A549 (cell line): ENCODE results near the gene ITPRIP. TPM values are rescaled to one million over a fixed set of nuclear protein-coding genes. Genes with fewer than 3 reads are reported as not detected.

ENCODE experiments used
- ATAC-seq, 2 experiments: fragments of 200-7000 bp in 1 of 2; fragments of >200 bp in 1 of 2; cut with Nextera tagmentation in 1 of 2; cut with Tn5 transposase in 1 of 2; 3 replicates each; pipeline versions ENCODE4 v1.8.0 to v1.9.1; 2018 to 2020; ENCODE audit warnings: mild to moderate bottlenecking in 1 of 2, moderate library complexity in 1 of 2
- CTCF ChIA-PET: fragments of 300-600 bp; sonication (Branson Sonifier 250); formaldehyde crosslinking; extraction: SDS; loops from one replicate; lab custom pipeline; 2021; ENCODE audit warnings: antibody characterized with exemption, inconsistent platforms; lab: Yijun Ruan, JAX
- POLR2A ChIA-PET: fragments of 350-600 bp; formaldehyde crosslinking; extraction: SDS; loops from one replicate; lab custom pipeline; 2021; ENCODE audit warnings: antibody characterized with exemption, inconsistent platforms; lab: Yijun Ruan, JAX
- DNase-seq, 2 experiments: peaks; one replicate each; pipeline versions ENCODE4 v3.0.0 to v3.0.0-alpha.2; 2011 to 2016; ENCODE audit warnings: low read depth in 1 of 2, low spot score in 1 of 2
- FAIRE-seq: peaks from 2 replicates; lab custom pipeline; 2011; peaks lifted over from hg19 to GRCh38; lab: Jason Lieb, UNC
- H3K27ac ChIP-seq, 2 experiments: fragments of >200 bp; sonication (Bioruptor Twin); formaldehyde crosslinking; 3 replicates each; pipeline ENCODE4 v1.5.1; 2016 to 2017
- H3K4me1 ChIP-seq: fragments of >200 bp; sonication (Bioruptor Twin); formaldehyde crosslinking; 3 replicates; pipeline ENCODE4 v1.6.1; 2016
- H3K4me2 ChIP-seq: fragments of >200 bp; sonication (Bioruptor Twin); formaldehyde crosslinking; 3 replicates; pipeline ENCODE4 v1.6.1; 2016
- H3K4me3 ChIP-seq: fragments of >200 bp; sonication (Bioruptor Twin); formaldehyde crosslinking; 3 replicates; pipeline ENCODE4 v1.5.1; 2016
- H3K9me3 ChIP-seq: fragments of >200 bp; sonication (Bioruptor Twin); formaldehyde crosslinking; 3 replicates; pipeline ENCODE4 v1.6.1; 2016
- CBX8 ChIP-seq: fragments of 200-600 bp; sonication (generic); IDR thresholded peaks from 2 replicates; pipeline ENCODE4 v1.6.1; 2016
- CEBPB ChIP-seq, 2 experiments: fragments of >200 bp in 1 of 2; sonication (Bioruptor Twin) in 1 of 2; formaldehyde crosslinking in 1 of 2; IDR thresholded peaks; 2 replicates each; pipeline ENCODE4 v1.6.1; 2012 to 2016
- CHD4 ChIP-seq: fragments of 200-600 bp; sonication (generic); IDR thresholded peaks from 2 replicates; pipeline ENCODE4 v1.6.1; 2016; ENCODE audit warnings: antibody characterized with exemption, mild to moderate bottlenecking, borderline replicate concordance
- EHF ChIP-seq: fragments of 250-450 bp; sonication (Bioruptor Pico); IDR thresholded peaks from 2 replicates; pipeline ENCODE4 v1.5.0; 2020; ENCODE audit warnings: mild to moderate bottlenecking
- ESRRA ChIP-seq: fragments of 150-350 bp; IDR thresholded peaks from 2 replicates; pipeline ENCODE4 v1.6.1; 2014; ENCODE audit warnings: mild to moderate bottlenecking, low read length, borderline replicate concordance
- GATA3 ChIP-seq: IDR thresholded peaks from 2 replicates; pipeline ENCODE4 v1.6.1; 2012; ENCODE audit warnings: borderline replicate concordance
- HDAC2 ChIP-seq: fragments of 200-600 bp; sonication (generic); IDR thresholded peaks from 2 replicates; pipeline ENCODE4 v1.6.1; 2016
- HEYL ChIP-seq: fragments of 250-450 bp; sonication (Bioruptor Pico); IDR thresholded peaks from 2 replicates; pipeline ENCODE4 v1.8.0; 2021; ENCODE audit warnings: mild to moderate bottlenecking, moderate library complexity
- HOXA7 ChIP-seq: fragments of 250-450 bp; sonication (Bioruptor Pico); IDR thresholded peaks from 2 replicates; pipeline ENCODE4 v1.5.0; 2020; ENCODE audit warnings: mild to moderate bottlenecking, moderate library complexity
- HOXB5 ChIP-seq: fragments of 250-450 bp; sonication (Bioruptor Pico); IDR thresholded peaks from 2 replicates; pipeline ENCODE4 v1.5.0; 2020; ENCODE audit warnings: mild to moderate bottlenecking, moderate library complexity
- KDM5A ChIP-seq: fragments of 200-600 bp; sonication (generic); IDR thresholded peaks from 2 replicates; pipeline ENCODE4 v1.6.1; 2016; ENCODE audit warnings: antibody characterized with exemption, mild to moderate bottlenecking
- MAFK ChIP-seq: fragments of 450-650 bp; IDR thresholded peaks from 2 replicates; pipeline ENCODE4 v1.6.1; 2014; ENCODE audit not compliant: partially characterized antibody
- MAZ ChIP-seq: fragments of 150-350 bp; IDR thresholded peaks from 2 replicates; pipeline ENCODE4 v1.6.1; 2014; ENCODE audit warnings: antibody characterized with exemption, low read depth, low read length, borderline replicate concordance
- NR3C1 ChIP-seq: fragments of >200 bp; sonication (Bioruptor Twin); formaldehyde crosslinking; IDR thresholded peaks from 3 replicates; pipeline ENCODE4 v1.6.1; 2017
- POLR2AphosphoS2 ChIP-seq: conservative IDR thresholded peaks from 2 replicates; pipeline ENCODE4 v1.6.1; 2012; ENCODE audit warnings: low read length, improper control_type of control experiment, inconsistent platforms
- RNF2 ChIP-seq: fragments of 200-600 bp; sonication (generic); IDR thresholded peaks from 2 replicates; pipeline ENCODE4 v1.6.1; 2016; ENCODE audit warnings: low read depth, mild to moderate bottlenecking, antibody characterized with exemption, moderate library complexity, borderline replicate concordance
- SREBF2 ChIP-seq: fragments of 450-650 bp; IDR thresholded peaks from 2 replicates; pipeline ENCODE4 v1.6.1; 2014; ENCODE audit warnings: mild to moderate bottlenecking, moderate library complexity
- ZFP36 ChIP-seq: fragments of 450-650 bp; IDR thresholded peaks from 2 replicates; pipeline ENCODE4 v1.6.1; 2014; ENCODE audit warnings: borderline replicate concordance; ENCODE audit not compliant: partially characterized antibody
- WGBS: methylation state at CpG from one replicate; pipeline ENCODE4 v1.1.6; 2017; ENCODE audit errors: missing lambda C conversion rate; 5-methylcytosine and 5-hydroxymethylcytosine counted together
- polyA plus RNA-seq, 4 experiments: library from polyadenylated mRNA; depleted of rRNA in 3 of 4; stranded (reverse); fragments of >200 nt; fragmentation: RNase III in 1 of 4; extraction: RNeasy Plus Mini Kit Qiagen cat#74134 plus additional on column Dnase treatment in 1 of 4; gene quantifications; 2 replicates in 3 of 4; 3 replicates in 1 of 4; pipeline ENCODE4 v1.2.3, GENCODE V29; 2011 to 2017
- TF ChIP-seq, protein P1 (sequence below): fragments of >200 bp; sonication (Bioruptor Twin); formaldehyde crosslinking; IDR thresholded peaks from 3 replicates; pipeline ENCODE4 v1.6.1; 2016
- TF ChIP-seq, protein P2 (sequence below): fragments of 250-450 bp; sonication (Bioruptor Pico); IDR thresholded peaks from 2 replicates; pipeline ENCODE4 v1.5.0; 2021; ENCODE audit warnings: mild to moderate bottlenecking, moderate library complexity, borderline replicate concordance
- TF ChIP-seq, protein P3 (sequence below): fragments of 150-350 bp; IDR thresholded peaks from 2 replicates; pipeline ENCODE4 v1.6.1; 2014; ENCODE audit warnings: low read depth, mild to moderate bottlenecking, low read length
- TF ChIP-seq, protein P4 (sequence below): fragments of 450-650 bp; IDR thresholded peaks from 2 replicates; pipeline ENCODE4 v1.6.1; 2014; ENCODE audit warnings: antibody characterized with exemption
- TF ChIP-seq, protein P5 (sequence below): fragments of 250-450 bp; sonication (Bioruptor Pico); IDR thresholded peaks from 2 replicates; pipeline ENCODE4 v1.5.0; 2020; ENCODE audit warnings: low read depth, mild to moderate bottlenecking, moderate library complexity
- TF ChIP-seq, protein P6 (sequence below): fragments of >200 bp; sonication (Bioruptor Twin); formaldehyde crosslinking; IDR thresholded peaks from 3 replicates; pipeline ENCODE4 v1.5.1; 2016
- TF ChIP-seq, protein P7 (sequence below): fragments of 200-600 bp; sonication (generic); IDR thresholded peaks from 2 replicates; pipeline ENCODE4 v1.6.1; 2016; ENCODE audit warnings: antibody characterized with exemption, mild to moderate bottlenecking, moderate library complexity

The ITPRIP gene
- polyA plus RNA-seq, 2 of the 4 experiments (the other 2 are of a cell fraction) = 14.8 to 21.0 TPM

DNA sequence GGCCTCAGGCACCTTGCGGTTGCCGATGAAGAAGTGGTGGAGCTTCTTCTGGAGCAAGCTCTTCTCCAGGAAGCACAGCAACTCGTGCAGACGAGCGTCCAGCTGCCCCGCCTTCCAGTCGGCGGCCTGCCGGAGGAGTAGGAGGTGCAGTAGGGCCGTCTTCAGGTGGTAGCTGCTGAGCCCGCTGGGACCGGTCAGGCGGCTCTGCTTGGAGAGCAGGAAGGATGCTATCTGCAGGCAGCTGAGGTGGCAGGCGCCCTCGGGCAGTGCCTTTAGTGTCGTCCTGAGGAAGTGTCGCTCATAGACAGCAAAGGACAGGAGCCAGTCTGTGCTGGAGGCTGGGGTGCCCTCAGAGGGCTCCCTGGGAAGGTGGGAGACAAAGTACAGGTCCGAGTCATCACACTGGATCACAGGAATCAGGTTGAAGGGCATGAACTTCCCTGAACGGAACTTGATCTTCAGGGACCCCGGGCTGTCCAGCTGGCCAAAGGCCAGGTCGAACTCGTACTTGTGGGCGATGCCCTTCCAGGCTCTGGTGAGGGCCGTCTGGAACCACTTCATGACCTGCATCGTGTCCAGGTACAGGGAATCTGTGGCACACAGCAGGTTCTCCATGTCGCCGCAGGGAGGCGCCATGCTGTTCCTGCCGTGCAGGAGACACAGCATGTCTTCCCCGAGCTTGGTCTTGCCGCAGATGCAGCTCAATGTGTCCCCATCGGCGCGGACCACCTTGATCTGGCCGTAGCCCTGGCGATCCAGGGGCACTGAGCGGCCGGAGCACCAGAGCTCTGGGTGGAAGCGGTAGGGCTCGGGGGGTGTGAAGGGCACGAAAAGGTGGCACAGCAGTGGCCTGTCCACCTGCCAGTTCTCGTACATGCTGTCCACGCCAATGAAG, 23.4 kb downstream of the ITPRIP start:
- Histone ChIP-seq H3K4me2 (no peak overlapping the region), H3K4me3 (no peak overlapping the region), H3K27ac (no peak overlapping the region), H3K9me3 (no peaks in the 10 kb centered on the region), H3K4me1 (peaks cover 23% of the 10 kb centered on the region)
- POLR2A ChIA-PET = no interaction called here
- WGBS = 93% methylated on average over 35 of the region's 43 CpGs
- FAIRE-seq (no peak), ATAC-seq (no peak), DNase-seq (no peak)
- CTCF ChIA-PET = interaction anchor here (1.3 to 17.2 kb wide), 4 partner anchors 10 to 33 kb away, joined by 3 to 267 read pairs (median 72); no protein-coding TSS in a partner anchor
- no peak for TF ChIP-seq KDM5A
- no peak for TF ChIP-seq HOXB5 (CRISPR knock-in tag)
- TF ChIP-seq, protein P1, sequence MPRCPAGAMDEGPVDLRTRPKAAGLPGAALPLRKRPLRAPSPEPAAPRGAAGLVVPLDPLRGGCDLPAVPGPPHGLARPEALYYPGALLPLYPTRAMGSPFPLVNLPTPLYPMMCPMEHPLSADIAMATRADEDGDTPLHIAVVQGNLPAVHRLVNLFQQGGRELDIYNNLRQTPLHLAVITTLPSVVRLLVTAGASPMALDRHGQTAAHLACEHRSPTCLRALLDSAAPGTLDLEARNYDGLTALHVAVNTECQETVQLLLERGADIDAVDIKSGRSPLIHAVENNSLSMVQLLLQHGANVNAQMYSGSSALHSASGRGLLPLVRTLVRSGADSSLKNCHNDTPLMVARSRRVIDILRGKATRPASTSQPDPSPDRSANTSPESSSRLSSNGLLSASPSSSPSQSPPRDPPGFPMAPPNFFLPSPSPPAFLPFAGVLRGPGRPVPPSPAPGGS = no peak
- TF ChIP-seq EHF (CRISPR knock-in tag) = no peak
- TF ChIP-seq HEYL (CRISPR knock-in tag) = no peak
- TF ChIP-seq NR3C1 = no peak
- TF ChIP-seq RNF2 = no peak
- no peak for TF ChIP-seq HDAC2
- TF ChIP-seq, protein P2, sequence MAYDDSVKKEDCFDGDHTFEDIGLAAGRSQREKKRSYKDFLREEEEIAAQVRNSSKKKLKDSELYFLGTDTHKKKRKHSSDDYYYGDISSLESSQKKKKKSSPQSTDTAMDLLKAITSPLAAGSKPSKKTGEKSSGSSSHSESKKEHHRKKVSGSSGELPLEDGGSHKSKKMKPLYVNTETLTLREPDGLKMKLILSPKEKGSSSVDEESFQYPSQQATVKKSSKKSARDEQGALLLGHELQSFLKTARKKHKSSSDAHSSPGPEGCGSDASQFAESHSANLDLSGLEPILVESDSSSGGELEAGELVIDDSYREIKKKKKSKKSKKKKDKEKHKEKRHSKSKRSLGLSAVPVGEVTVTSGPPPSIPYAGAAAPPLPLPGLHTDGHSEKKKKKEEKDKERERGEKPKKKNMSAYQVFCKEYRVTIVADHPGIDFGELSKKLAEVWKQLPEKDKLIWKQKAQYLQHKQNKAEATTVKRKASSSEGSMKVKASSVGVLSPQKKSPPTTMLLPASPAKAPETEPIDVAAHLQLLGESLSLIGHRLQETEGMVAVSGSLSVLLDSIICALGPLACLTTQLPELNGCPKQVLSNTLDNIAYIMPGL = no peak
- TF ChIP-seq, protein P3, sequence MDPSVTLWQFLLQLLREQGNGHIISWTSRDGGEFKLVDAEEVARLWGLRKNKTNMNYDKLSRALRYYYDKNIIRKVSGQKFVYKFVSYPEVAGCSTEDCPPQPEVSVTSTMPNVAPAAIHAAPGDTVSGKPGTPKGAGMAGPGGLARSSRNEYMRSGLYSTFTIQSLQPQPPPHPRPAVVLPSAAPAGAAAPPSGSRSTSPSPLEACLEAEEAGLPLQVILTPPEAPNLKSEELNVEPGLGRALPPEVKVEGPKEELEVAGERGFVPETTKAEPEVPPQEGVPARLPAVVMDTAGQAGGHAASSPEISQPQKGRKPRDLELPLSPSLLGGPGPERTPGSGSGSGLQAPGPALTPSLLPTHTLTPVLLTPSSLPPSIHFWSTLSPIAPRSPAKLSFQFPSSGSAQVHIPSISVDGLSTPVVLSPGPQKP = no peak
- TF ChIP-seq, protein P4, sequence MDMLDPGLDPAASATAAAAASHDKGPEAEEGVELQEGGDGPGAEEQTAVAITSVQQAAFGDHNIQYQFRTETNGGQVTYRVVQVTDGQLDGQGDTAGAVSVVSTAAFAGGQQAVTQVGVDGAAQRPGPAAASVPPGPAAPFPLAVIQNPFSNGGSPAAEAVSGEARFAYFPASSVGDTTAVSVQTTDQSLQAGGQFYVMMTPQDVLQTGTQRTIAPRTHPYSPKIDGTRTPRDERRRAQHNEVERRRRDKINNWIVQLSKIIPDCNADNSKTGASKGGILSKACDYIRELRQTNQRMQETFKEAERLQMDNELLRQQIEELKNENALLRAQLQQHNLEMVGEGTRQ = no peak
- no peak for TF ChIP-seq POLR2AphosphoS2
- TF ChIP-seq SREBF2 = no peak
- TF ChIP-seq CHD4 = no peak
- no peak for TF ChIP-seq ESRRA
- no peak for TF ChIP-seq ZFP36
- no peak for TF ChIP-seq GATA3
- TF ChIP-seq CEBPB (IDR thresholded peaks at IDR 0.05) = no peak
- TF ChIP-seq MAZ = no peak
- TF ChIP-seq CBX8 = no peak
- TF ChIP-seq, all 56 proteins: peak for 0

DNA sequence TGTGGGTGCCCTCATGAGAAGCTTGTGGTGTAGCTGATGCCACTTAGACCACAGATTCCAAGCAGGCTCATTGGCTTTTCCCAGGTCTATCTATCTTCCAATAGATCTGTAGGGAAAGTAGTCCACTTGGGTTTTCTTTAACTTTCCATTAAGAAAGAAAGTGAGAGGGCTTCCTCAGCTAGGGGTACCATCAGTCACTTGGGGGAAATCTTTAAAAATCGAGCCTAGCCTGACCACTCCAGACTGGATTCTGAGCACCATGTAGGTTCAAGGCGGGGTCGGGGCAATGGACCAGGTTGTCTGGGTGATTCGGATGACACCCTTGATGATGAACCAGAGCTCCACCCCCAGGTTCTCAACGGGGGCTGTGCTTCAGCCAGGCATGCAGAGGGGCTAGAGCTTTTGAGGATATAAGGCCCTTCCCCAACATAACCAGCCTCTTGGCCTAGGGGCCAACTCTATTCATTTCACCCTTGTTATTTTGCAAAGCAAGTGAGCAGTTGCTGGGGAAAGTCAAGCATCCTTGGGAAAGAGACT, 27.0 kb downstream of the ITPRIP start:
- CTCF ChIA-PET = interaction anchor here (1.0 to 17.2 kb wide), 10 partner anchors 6 to 42 kb away, joined by 3 to 267 read pairs (median 12); partner anchors contain the start of genes CFAP58 and ITPRIP
- no peak overlapping the region for H3K4me3 ChIP-seq
- 79% methylated on average over 5 of the region's 5 CpGs for WGBS
- no peak overlapping the region for H3K27ac ChIP-seq
- FAIRE-seq (no peak), ATAC-seq (no peak), DNase-seq (no peak)
- H3K9me3 ChIP-seq = no peaks in the 10 kb centered on the region
- POLR2A ChIA-PET = no interaction called here
- H3K4me2 ChIP-seq = no peak overlapping the region
- H3K4me1 ChIP-seq = 0 out of 3 replicates have a peak, but pooled peaks cover 4% of the 10 kb centered on the region
- TF ChIP-seq, protein P5, sequence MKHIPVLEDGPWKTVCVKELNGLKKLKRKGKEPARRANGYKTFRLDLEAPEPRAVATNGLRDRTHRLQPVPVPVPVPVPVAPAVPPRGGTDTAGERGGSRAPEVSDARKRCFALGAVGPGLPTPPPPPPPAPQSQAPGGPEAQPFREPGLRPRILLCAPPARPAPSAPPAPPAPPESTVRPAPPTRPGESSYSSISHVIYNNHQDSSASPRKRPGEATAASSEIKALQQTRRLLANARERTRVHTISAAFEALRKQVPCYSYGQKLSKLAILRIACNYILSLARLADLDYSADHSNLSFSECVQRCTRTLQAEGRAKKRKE (CRISPR knock-in tag) = no peak
- TF ChIP-seq MAFK (no peak), HOXA7 (CRISPR knock-in tag) (no peak)
- TF ChIP-seq, protein P6, sequence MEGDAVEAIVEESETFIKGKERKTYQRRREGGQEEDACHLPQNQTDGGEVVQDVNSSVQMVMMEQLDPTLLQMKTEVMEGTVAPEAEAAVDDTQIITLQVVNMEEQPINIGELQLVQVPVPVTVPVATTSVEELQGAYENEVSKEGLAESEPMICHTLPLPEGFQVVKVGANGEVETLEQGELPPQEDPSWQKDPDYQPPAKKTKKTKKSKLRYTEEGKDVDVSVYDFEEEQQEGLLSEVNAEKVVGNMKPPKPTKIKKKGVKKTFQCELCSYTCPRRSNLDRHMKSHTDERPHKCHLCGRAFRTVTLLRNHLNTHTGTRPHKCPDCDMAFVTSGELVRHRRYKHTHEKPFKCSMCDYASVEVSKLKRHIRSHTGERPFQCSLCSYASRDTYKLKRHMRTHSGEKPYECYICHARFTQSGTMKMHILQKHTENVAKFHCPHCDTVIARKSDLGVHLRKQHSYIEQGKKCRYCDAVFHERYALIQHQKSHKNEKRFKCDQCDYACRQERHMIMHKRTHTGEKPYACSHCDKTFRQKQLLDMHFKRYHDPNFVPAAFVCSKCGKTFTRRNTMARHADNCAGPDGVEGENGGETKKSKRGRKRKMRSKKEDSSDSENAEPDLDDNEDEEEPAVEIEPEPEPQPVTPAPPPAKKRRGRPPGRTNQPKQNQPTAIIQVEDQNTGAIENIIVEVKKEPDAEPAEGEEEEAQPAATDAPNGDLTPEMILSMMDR = no peak
- TF ChIP-seq, protein P7, sequence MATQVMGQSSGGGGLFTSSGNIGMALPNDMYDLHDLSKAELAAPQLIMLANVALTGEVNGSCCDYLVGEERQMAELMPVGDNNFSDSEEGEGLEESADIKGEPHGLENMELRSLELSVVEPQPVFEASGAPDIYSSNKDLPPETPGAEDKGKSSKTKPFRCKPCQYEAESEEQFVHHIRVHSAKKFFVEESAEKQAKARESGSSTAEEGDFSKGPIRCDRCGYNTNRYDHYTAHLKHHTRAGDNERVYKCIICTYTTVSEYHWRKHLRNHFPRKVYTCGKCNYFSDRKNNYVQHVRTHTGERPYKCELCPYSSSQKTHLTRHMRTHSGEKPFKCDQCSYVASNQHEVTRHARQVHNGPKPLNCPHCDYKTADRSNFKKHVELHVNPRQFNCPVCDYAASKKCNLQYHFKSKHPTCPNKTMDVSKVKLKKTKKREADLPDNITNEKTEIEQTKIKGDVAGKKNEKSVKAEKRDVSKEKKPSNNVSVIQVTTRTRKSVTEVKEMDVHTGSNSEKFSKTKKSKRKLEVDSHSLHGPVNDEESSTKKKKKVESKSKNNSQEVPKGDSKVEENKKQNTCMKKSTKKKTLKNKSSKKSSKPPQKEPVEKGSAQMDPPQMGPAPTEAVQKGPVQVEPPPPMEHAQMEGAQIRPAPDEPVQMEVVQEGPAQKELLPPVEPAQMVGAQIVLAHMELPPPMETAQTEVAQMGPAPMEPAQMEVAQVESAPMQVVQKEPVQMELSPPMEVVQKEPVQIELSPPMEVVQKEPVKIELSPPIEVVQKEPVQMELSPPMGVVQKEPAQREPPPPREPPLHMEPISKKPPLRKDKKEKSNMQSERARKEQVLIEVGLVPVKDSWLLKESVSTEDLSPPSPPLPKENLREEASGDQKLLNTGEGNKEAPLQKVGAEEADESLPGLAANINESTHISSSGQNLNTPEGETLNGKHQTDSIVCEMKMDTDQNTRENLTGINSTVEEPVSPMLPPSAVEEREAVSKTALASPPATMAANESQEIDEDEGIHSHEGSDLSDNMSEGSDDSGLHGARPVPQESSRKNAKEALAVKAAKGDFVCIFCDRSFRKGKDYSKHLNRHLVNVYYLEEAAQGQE = no peak
